H1 (cell line): ENCODE results near the gene GPER1.

Source experiments
- CTCF ChIP-seq, 3 experiments: IDR thresholded peaks; 1 replicate in 2 of 3; 2 replicates in 1 of 3; pipeline versions ENCODE4 v1.5.1 to v1.6.1; 2011; ENCODE audit warnings: low read length in 3 of 3, mild to moderate bottlenecking in 3 of 3, inconsistent platforms in 2 of 3, low read depth in 1 of 3, moderate library complexity in 1 of 3; ENCODE audit not compliant: insufficient read depth in 1 of 3; ENCODE audit errors: control extremely low read depth in 1 of 3
- RAD21 ChIP-seq, 2 experiments: IDR thresholded peaks in 1 of 2; conservative IDR thresholded peaks in 1 of 2; 2 replicates each; pipeline ENCODE4 v1.6.1; 2011; ENCODE audit warnings: low read depth in 2 of 2, low read length in 2 of 2, improper control_type of control experiment in 1 of 2, inconsistent platforms in 1 of 2, mild to moderate bottlenecking in 1 of 2, moderate library complexity in 1 of 2
- TF ChIP-seq, protein P1 (sequence below): fragments of 300-600 bp; sonication (generic); IDR thresholded peaks from 2 replicates; pipeline ENCODE4 v1.7.1; 2012; ENCODE audit warnings: low read length, moderate library complexity, mild to moderate bottlenecking, inconsistent platforms; ENCODE audit not compliant: insufficient replicate concordance

GRCh38 chr7:1092161-1092632, 4.3 kb downstream of the GPER1 start:
- TF ChIP-seq CTCF (IDR thresholded peaks at IDR 0.05; ENCODE audit: control extremely low read depth in 1 of 3, insufficient read depth in 1 of 3, low read depth in 1 of 3, low read length in 3 of 3) (no peak), RAD21 (IDR thresholded peaks at IDR 0.05 in 1 of 2, conservative IDR thresholded peaks at IDR 0.05 in 1 of 2; ENCODE audit: low read depth in 2 of 2, low read length in 2 of 2) (no peak)
- TF ChIP-seq, protein P1, sequence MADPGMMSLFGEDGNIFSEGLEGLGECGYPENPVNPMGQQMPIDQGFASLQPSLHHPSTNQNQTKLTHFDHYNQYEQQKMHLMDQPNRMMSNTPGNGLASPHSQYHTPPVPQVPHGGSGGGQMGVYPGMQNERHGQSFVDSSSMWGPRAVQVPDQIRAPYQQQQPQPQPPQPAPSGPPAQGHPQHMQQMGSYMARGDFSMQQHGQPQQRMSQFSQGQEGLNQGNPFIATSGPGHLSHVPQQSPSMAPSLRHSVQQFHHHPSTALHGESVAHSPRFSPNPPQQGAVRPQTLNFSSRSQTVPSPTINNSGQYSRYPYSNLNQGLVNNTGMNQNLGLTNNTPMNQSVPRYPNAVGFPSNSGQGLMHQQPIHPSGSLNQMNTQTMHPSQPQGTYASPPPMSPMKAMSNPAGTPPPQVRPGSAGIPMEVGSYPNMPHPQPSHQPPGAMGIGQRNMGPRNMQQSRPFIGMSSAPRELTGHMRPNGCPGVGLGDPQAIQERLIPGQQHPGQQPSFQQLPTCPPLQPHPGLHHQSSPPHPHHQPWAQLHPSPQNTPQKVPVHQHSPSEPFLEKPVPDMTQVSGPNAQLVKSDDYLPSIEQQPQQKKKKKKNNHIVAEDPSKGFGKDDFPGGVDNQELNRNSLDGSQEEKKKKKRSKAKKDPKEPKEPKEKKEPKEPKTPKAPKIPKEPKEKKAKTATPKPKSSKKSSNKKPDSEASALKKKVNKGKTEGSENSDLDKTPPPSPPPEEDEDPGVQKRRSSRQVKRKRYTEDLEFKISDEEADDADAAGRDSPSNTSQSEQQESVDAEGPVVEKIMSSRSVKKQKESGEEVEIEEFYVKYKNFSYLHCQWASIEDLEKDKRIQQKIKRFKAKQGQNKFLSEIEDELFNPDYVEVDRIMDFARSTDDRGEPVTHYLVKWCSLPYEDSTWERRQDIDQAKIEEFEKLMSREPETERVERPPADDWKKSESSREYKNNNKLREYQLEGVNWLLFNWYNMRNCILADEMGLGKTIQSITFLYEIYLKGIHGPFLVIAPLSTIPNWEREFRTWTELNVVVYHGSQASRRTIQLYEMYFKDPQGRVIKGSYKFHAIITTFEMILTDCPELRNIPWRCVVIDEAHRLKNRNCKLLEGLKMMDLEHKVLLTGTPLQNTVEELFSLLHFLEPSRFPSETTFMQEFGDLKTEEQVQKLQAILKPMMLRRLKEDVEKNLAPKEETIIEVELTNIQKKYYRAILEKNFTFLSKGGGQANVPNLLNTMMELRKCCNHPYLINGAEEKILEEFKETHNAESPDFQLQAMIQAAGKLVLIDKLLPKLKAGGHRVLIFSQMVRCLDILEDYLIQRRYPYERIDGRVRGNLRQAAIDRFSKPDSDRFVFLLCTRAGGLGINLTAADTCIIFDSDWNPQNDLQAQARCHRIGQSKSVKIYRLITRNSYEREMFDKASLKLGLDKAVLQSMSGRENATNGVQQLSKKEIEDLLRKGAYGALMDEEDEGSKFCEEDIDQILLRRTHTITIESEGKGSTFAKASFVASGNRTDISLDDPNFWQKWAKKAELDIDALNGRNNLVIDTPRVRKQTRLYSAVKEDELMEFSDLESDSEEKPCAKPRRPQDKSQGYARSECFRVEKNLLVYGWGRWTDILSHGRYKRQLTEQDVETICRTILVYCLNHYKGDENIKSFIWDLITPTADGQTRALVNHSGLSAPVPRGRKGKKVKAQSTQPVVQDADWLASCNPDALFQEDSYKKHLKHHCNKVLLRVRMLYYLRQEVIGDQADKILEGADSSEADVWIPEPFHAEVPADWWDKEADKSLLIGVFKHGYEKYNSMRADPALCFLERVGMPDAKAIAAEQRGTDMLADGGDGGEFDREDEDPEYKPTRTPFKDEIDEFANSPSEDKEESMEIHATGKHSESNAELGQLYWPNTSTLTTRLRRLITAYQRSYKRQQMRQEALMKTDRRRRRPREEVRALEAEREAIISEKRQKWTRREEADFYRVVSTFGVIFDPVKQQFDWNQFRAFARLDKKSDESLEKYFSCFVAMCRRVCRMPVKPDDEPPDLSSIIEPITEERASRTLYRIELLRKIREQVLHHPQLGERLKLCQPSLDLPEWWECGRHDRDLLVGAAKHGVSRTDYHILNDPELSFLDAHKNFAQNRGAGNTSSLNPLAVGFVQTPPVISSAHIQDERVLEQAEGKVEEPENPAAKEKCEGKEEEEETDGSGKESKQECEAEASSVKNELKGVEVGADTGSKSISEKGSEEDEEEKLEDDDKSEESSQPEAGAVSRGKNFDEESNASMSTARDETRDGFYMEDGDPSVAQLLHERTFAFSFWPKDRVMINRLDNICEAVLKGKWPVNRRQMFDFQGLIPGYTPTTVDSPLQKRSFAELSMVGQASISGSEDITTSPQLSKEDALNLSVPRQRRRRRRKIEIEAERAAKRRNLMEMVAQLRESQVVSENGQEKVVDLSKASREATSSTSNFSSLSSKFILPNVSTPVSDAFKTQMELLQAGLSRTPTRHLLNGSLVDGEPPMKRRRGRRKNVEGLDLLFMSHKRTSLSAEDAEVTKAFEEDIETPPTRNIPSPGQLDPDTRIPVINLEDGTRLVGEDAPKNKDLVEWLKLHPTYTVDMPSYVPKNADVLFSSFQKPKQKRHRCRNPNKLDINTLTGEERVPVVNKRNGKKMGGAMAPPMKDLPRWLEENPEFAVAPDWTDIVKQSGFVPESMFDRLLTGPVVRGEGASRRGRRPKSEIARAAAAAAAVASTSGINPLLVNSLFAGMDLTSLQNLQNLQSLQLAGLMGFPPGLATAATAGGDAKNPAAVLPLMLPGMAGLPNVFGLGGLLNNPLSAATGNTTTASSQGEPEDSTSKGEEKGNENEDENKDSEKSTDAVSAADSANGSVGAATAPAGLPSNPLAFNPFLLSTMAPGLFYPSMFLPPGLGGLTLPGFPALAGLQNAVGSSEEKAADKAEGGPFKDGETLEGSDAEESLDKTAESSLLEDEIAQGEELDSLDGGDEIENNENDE, result no peak
